GM21423 (cell line): ENCODE measurements around the gene PLGRKT.
"Not testable (repeated sequence)": the region's sequence is repeated elsewhere in the genome, so short reads cannot be mapped to it uniquely, and the experiment has no call there.

Experiments used
- ATAC-seq: cut with Tn5 transposase; IDR thresholded peaks from one replicate; pipeline ENCODE4 v1.9.1; 2021; ENCODE audit warnings: mild to moderate bottlenecking, moderate library complexity; ENCODE audit not compliant: unreplicated experiment

The PLGRKT gene

GRCh38 chr9:5437254-5438216, at the start of gene PLGRKT:
PLGRKT (minus strand) TSS chr9:5437925; CDS start chr9:5431977, 5,948 bp downstream.
- peak; percentile 79 for ATAC-seq

- no peak for ATAC-seq
These were observed 49.3 kb upstream of the PLGRKT start for GRCh38 chr9:5486988-5487387.

- ATAC-seq: no peak
These were observed 47.8 kb upstream of the PLGRKT start for GRCh38 chr9:5485378-5486085.

- ATAC-seq: no peak
These were observed 45.6 kb upstream of the PLGRKT start for GRCh38 chr9:5483306-5483705.

GRCh38 chr9:5482194-5482593, 44.5 kb upstream of the PLGRKT start:
- ATAC-seq: no peak

- no peak for ATAC-seq
These were observed 43.8 kb upstream of the PLGRKT start for GRCh38 chr9:5481322-5482040.

- ATAC-seq: no peak
These were observed 43.2 kb upstream of the PLGRKT start for GRCh38 chr9:5480919-5481318.

GRCh38 chr9:5479994-5480694, 42.4 kb upstream of the PLGRKT start:
- no peak for ATAC-seq

- peak; percentile 49 for ATAC-seq
These were observed 40.5 kb upstream of the PLGRKT start for GRCh38 chr9:5478206-5478605.

GRCh38 chr9:5475611-5476010, 37.9 kb upstream of the PLGRKT start:
- ATAC-seq: not testable (repeated sequence)

- no peak for ATAC-seq
These were observed 33.1 kb upstream of the PLGRKT start for GRCh38 chr9:5470816-5471215.

- no peak for ATAC-seq
These were observed 32.4 kb upstream of the PLGRKT start for GRCh38 chr9:5470122-5470521.

GRCh38 chr9:5468850-5469249, 31.1 kb upstream of the PLGRKT start:
- ATAC-seq: no peak

GRCh38 chr9:5466766-5467165, 29.0 kb upstream of the PLGRKT start:
- ATAC-seq: no peak

GRCh38 chr9:5466005-5466404, 28.3 kb upstream of the PLGRKT start:
- ATAC-seq: no peak

GRCh38 chr9:5464831-5465330, 27.2 kb upstream of the PLGRKT start:
- ATAC-seq: not testable (repeated sequence)

GRCh38 chr9:5460157-5460556, 22.4 kb upstream of the PLGRKT start:
- ATAC-seq: no peak

GRCh38 chr9:5459289-5459829, 21.6 kb upstream of the PLGRKT start:
- ATAC-seq: peak; percentile 53

GRCh38 chr9:5455181-5455580, 17.5 kb upstream of the PLGRKT start:
- no peak for ATAC-seq

GRCh38 chr9:5453673-5454072, 15.9 kb upstream of the PLGRKT start:
- no peak for ATAC-seq
